Ascending aorta (tissue), 2 donors: Measurements from ENCODE around the gene EPC1. TPM values are rescaled to one million over a fixed set of nuclear protein-coding genes. Genes with fewer than 3 reads are reported as not detected.

Source experiments
- DNase-seq, 2 donors: peaks; one replicate each; pipeline ENCODE4 v3.0.0-alpha.2; 2019; ENCODE audit warnings: low spot score in 2 of 2
- H3K27ac ChIP-seq, 2 donors: fragments of 200-600 bp; sonication (generic); one replicate each; pipeline ENCODE4 v1.5.1; 2016 to 2017; ENCODE audit warnings: mild to moderate bottlenecking in 1 of 2
- H3K27me3 ChIP-seq: fragments of 200-600 bp; sonication (generic); one replicate; pipeline ENCODE4 v1.5.1; 2017
- H3K36me3 ChIP-seq, 2 donors: fragments of 200-600 bp; sonication (generic); one replicate each; pipeline ENCODE4 v1.5.1; 2016
- H3K4me1 ChIP-seq, 2 donors: fragments of 200-600 bp; sonication (generic); one replicate each; pipeline ENCODE4 v1.5.1; 2016 to 2017; ENCODE audit warnings: mild to moderate bottlenecking in 1 of 2
- H3K4me3 ChIP-seq, 2 donors: fragments of 200-600 bp; sonication (generic); one replicate each; pipeline ENCODE4 v1.5.1; 2016 to 2017; ENCODE audit warnings: mild to moderate bottlenecking in 1 of 2
- H3K9me3 ChIP-seq, 2 donors: fragments of 200-600 bp; sonication (generic); one replicate each; pipeline ENCODE4 v1.5.1; 2016
- CTCF ChIP-seq, 3 experiments: fragments of 200-600 bp in 2 of 3; fragments of 450-650 bp in 1 of 3; sonication (generic) in 2 of 3; IDR thresholded peaks; one replicate each; pipeline ENCODE4 v1.5.1; 2016 to 2019; ENCODE audit warnings: antibody characterized with exemption in 3 of 3, mild to moderate bottlenecking in 1 of 3, moderate library complexity in 1 of 3
- intact Hi-C: fragments of 100-400 bp; cut with DNase I; formaldehyde crosslinking; loops from one replicate; pipeline ENCODE4 v1.15.1; 2023
- total RNA-seq: library from RNA; depleted of rRNA; stranded (reverse); fragments of >200 nt; gene quantifications from one replicate; pipeline ENCODE4 v1.1.0, GENCODE V29; 2016

EPC1 gene
- total RNA-seq, 1 donor from 2014 or later: 31.4 TPM

GRCh38 chr10:32340596-32341180 is 6.3 kb downstream of the EPC1 start:
- H3K27ac ChIP-seq: no peak overlapping the region
- H3K4me1 ChIP-seq: peaks cover 7 to 75% of the 10 kb centered on the region in 2 donors

GRCh38 chr10:32338262-32338661 is 8.7 kb downstream of the EPC1 start:
- peaks cover 11 to 66% of the 10 kb centered on the region in 2 donors for H3K4me1 ChIP-seq
- H3K4me3 ChIP-seq: no peak overlapping the region
- H3K27me3 ChIP-seq: no peaks in the 10 kb centered on the region
- H3K27ac ChIP-seq: no peak overlapping the region
- no peaks in the 10 kb centered on the region for H3K36me3 ChIP-seq
- DNase-seq: no peak
- no peak for TF ChIP-seq CTCF (IDR thresholded peaks at IDR 0.05)
- intact Hi-C loops: no loop called here
- H3K9me3 ChIP-seq: no peaks in the 10 kb centered on the region

More at GRCh38 chr10:32340596-32341180, 6.3 kb downstream of the EPC1 start:
- intact Hi-C loops: no loop called here
- H3K27me3 ChIP-seq: no peaks in the 10 kb centered on the region
- no peak overlapping the region for H3K4me3 ChIP-seq
- peaks cover 0 to 3% of the 10 kb centered on the region in 2 donors for H3K36me3 ChIP-seq
- H3K9me3 ChIP-seq: no peaks in the 10 kb centered on the region
- no peak for DNase-seq
- no peak for TF ChIP-seq CTCF (IDR thresholded peaks at IDR 0.05)

GRCh38 chr10:32337350-32337749 is 9.6 kb downstream of the EPC1 start:
- Histone ChIP-seq H3K4me3 (no peak overlapping the region), H3K9me3 (no peaks in the 10 kb centered on the region), H3K4me1 (peaks cover 11 to 66% of the 10 kb centered on the region in 2 donors), H3K27me3 (no peaks in the 10 kb centered on the region), H3K27ac (peak overlapping the region in 1 of 2 donors; percentile 17), H3K36me3 (no peaks in the 10 kb centered on the region)
- intact Hi-C loops: no loop called here
- no peak for DNase-seq
- TF ChIP-seq CTCF (IDR thresholded peaks at IDR 0.05): no peak

DNA sequence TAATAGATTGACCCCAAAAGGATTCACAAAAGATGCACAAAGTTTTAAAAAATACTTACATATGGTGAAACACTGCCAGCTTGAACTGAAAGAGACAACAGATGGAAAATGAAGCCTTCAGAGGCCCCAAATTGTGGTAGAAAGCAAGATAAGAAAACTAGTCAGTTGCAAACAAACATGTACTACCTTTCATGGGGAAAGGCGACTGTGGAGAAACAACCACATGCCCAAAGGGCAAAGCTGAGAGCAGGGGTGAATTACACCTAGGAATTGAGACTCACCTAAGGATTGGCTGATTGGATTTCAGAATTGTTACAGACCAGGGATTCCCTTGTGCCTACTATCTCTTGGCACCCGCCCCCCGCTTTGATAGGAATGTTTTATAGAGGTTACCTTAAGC is 13.1 kb downstream of the EPC1 start:
- no peaks in the 10 kb centered on the region for H3K36me3 ChIP-seq
- H3K4me3 ChIP-seq: no peak overlapping the region
- H3K27ac ChIP-seq: no peak overlapping the region
- DNase-seq: no peak
- no peaks in the 10 kb centered on the region for H3K27me3 ChIP-seq
- no peak for TF ChIP-seq CTCF (IDR thresholded peaks at IDR 0.05)
- intact Hi-C loops: no loop called here
- no peaks in the 10 kb centered on the region for H3K9me3 ChIP-seq
- H3K4me1 ChIP-seq: peaks cover 7 to 68% of the 10 kb centered on the region in 2 donors

DNA sequence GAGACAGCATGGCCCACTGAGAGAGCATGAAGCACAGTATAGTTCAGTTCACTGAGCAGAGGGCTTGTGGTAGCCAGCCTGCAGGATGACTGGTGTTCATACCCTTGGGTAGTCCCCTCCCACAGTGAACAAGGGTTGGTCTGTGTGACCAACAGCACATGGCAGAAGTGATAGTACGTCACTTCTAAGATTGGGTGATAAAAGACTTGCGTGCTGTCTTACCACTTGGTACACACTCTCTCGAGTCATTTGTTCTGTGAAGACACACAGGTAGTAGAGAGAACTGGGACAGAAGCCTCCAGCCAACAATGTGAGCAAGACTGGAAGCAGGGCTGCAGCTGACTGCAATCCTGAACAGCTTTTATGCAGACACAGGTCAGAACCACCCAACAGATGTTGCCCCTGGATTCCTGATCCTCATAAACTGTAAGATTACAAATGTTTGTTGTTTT is 14.6 kb downstream of the EPC1 start:
- Histone ChIP-seq H3K27me3 (no peaks in the 10 kb centered on the region), H3K4me3 (no peak overlapping the region), H3K36me3 (no peaks in the 10 kb centered on the region), H3K9me3 (no peaks in the 10 kb centered on the region), H3K4me1 (peaks cover 7 to 63% of the 10 kb centered on the region in 2 donors), H3K27ac (no peak overlapping the region)
- TF ChIP-seq CTCF (IDR thresholded peaks at IDR 0.05): no peak
- intact Hi-C loops: no loop called here
- DNase-seq: no peak

DNA sequence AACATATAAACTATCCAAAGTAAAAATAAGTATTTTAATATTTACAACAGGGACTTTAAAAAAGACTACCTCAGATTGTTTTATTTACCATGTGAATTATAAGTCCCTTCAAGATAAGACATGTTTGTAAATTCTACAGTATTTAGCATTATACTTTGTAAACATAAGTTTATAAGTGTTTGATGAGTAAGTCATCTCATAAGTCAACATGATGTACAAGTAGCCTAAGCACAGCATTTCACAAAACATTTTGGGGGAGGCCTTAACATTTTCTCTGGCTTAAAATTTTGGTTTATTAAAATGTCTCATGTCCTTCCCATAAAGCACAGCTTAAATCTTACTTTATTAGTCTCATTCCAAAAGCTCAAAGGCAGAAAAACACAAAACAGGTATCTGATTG is 15.4 kb downstream of the EPC1 start:
- H3K4me1 ChIP-seq: peaks cover 7 to 62% of the 10 kb centered on the region in 2 donors
- intact Hi-C loops: no loop called here
- no peak for DNase-seq
- H3K36me3 ChIP-seq: no peaks in the 10 kb centered on the region
- no peak for TF ChIP-seq CTCF (IDR thresholded peaks at IDR 0.05)
- no peaks in the 10 kb centered on the region for H3K27me3 ChIP-seq
- H3K27ac ChIP-seq: no peak overlapping the region
- no peaks in the 10 kb centered on the region for H3K9me3 ChIP-seq
- H3K4me3 ChIP-seq: no peak overlapping the region
